SK-N-SH treated with all-trans-retinoic acid at 6 μM for 48 hours (cell line): Measurements from ENCODE around the gene LRRFIP1.

Source experiments
- ARNTL ChIP-seq: fragments of 450-650 bp; formaldehyde crosslinking; IDR thresholded peaks from 2 replicates; pipeline ENCODE4 v1.5.0; 2020; ENCODE audit warnings: low read depth, mild to moderate bottlenecking, moderate library complexity, borderline replicate concordance
- BACH2 ChIP-seq: fragments of 250-450 bp; sonication (Bioruptor Pico); IDR thresholded peaks from 2 replicates; pipeline ENCODE4 v1.9.0; 2021; ENCODE audit warnings: mild to moderate bottlenecking, borderline replicate concordance
- CSDC2 ChIP-seq: fragments of 250-450 bp; sonication (Bioruptor Pico); IDR thresholded peaks from 2 replicates; pipeline ENCODE4 v1.5.0; 2020; ENCODE audit warnings: mild to moderate bottlenecking, moderate library complexity
- ESRRG ChIP-seq: fragments of 250-450 bp; sonication (Bioruptor Pico); IDR thresholded peaks from 2 replicates; pipeline ENCODE4 v1.6.1; 2021; ENCODE audit warnings: mild to moderate bottlenecking
- ISL1 ChIP-seq: fragments of 250-450 bp; sonication (Bioruptor Pico); IDR thresholded peaks from 2 replicates; pipeline ENCODE4 v2.1.2; 2022; ENCODE audit warnings: mild to moderate bottlenecking, moderate library complexity
- TOX ChIP-seq: fragments of 250-450 bp; sonication (Bioruptor Pico); IDR thresholded peaks from 2 replicates; pipeline ENCODE4 v1.8.0; 2021; ENCODE audit warnings: mild to moderate bottlenecking, moderate library complexity, borderline replicate concordance
- ZNF8 ChIP-seq: fragments of 450-650 bp; formaldehyde crosslinking; IDR thresholded peaks from 2 replicates; pipeline ENCODE4 v1.5.0; 2020; ENCODE audit warnings: mild to moderate bottlenecking, moderate library complexity
- TF ChIP-seq, protein P1 (sequence below): fragments of 250-450 bp; sonication (Bioruptor Pico); IDR thresholded peaks from 2 replicates; pipeline ENCODE4 v1.5.1; 2021; ENCODE audit warnings: mild to moderate bottlenecking, moderate library complexity
- TF ChIP-seq, protein P2 (sequence below): fragments of 250-450 bp; sonication (Bioruptor Pico); IDR thresholded peaks from 2 replicates; pipeline ENCODE4 v1.8.0; 2020; ENCODE audit warnings: mild to moderate bottlenecking, moderate library complexity, borderline replicate concordance

DNA sequence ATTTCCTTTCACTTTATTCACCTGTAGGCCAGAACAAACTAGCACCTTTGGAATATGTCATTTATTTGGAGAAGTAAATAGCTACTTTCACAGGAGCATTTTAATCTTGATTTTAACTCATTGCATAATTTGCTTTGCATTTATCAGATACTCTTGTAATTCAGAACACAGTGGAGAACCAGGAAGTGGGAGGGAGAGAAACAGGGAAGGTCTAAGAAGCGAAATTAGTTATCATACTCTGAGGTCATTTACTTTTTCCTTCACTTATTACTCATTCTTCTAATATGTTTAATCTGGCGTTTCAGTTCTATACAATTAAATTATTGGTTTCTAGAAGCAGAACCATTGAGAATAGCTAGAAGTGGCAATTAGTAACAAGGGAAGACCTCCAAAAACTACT, 191.8 kb downstream of the LRRFIP1 start:
- TF ChIP-seq, protein P1, sequence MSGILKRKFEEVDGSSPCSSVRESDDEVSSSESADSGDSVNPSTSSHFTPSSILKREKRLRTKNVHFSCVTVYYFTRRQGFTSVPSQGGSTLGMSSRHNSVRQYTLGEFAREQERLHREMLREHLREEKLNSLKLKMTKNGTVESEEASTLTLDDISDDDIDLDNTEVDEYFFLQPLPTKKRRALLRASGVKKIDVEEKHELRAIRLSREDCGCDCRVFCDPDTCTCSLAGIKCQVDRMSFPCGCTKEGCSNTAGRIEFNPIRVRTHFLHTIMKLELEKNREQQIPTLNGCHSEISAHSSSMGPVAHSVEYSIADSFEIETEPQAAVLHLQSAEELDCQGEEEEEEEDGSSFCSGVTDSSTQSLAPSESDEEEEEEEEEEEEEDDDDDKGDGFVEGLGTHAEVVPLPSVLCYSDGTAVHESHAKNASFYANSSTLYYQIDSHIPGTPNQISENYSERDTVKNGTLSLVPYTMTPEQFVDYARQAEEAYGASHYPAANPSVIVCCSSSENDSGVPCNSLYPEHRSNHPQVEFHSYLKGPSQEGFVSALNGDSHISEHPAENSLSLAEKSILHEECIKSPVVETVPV (CRISPR knock-in tag), result no peak
- no peak for TF ChIP-seq TOX
- TF ChIP-seq, protein P2, sequence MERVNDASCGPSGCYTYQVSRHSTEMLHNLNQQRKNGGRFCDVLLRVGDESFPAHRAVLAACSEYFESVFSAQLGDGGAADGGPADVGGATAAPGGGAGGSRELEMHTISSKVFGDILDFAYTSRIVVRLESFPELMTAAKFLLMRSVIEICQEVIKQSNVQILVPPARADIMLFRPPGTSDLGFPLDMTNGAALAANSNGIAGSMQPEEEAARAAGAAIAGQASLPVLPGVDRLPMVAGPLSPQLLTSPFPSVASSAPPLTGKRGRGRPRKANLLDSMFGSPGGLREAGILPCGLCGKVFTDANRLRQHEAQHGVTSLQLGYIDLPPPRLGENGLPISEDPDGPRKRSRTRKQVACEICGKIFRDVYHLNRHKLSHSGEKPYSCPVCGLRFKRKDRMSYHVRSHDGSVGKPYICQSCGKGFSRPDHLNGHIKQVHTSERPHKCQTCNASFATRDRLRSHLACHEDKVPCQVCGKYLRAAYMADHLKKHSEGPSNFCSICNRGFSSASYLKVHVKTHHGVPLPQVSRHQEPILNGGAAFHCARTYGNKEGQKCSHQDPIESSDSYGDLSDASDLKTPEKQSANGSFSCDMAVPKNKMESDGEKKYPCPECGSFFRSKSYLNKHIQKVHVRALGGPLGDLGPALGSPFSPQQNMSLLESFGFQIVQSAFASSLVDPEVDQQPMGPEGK, result no peak
- no peak for TF ChIP-seq ESRRG (CRISPR knock-in tag)
- TF ChIP-seq BACH2, result no peak
- no peak for TF ChIP-seq ZNF8 (CRISPR knock-in tag)
- no peak for TF ChIP-seq CSDC2 (CRISPR knock-in tag)
- TF ChIP-seq ARNTL, result no peak
- no peak for TF ChIP-seq ISL1 (CRISPR knock-in tag)
